Measurements from ENCODE around the gene FAM168A. TPM values are rescaled to one million over a fixed set of nuclear protein-coding genes. Genes with fewer than 3 reads are reported as not detected.
A peak's percentile ranks its signal among the peaks of the same experiment; 100 is the strongest.

Gene FAM168A
- total RNA-seq, 1 experiment from 2014 or later = 62.8 TPM

- in situ Hi-C loops (cut with HindIII; ENCODE audit: low pct_unique_long_range_greater_than_20kb, low sequenced_read_pairs) (no loop called here), intact Hi-C loops (cut with micrococcal nuclease; ENCODE audit: unreplicated experiment) (no loop called here)
- no peak for TF ChIP-seq TCF7L2 (IDR thresholded peaks at IDR 0.05; ENCODE audit: low read depth, low read length)
- no peak; the same call in 1 of the 2 replicates for TF ChIP-seq CTCF (IDR thresholded peaks at IDR 0.05)
- TF ChIP-seq POLR2AphosphoS5 (IDR thresholded peaks at IDR 0.05; ENCODE audit: low read depth, low read length) = no peak
- TF ChIP-seq SIN3A (IDR thresholded peaks at IDR 0.05; ENCODE audit: borderline replicate concordance, insufficient read depth, low read depth, low read length) = no peak
- TF ChIP-seq REST (IDR thresholded peaks at IDR 0.05; ENCODE audit: insufficient read depth in 1 of 2, low read depth in 2 of 2, low read length in 1 of 2) = no peak
- BruUV-seq (replicated peaks) = no TSS peak
- peak; percentile 2 for ATAC-seq
- Histone ChIP-seq H3K36me3 (ENCODE audit: control insufficient read depth, insufficient read depth, low read length) (no peaks in the 10 kb centered on the region), H3K9me3 (ENCODE audit: control insufficient read depth, insufficient read depth, low read depth, low read length) (no peaks in the 10 kb centered on the region), H3K27ac (ENCODE audit: low read length) (peak overlapping the region; percentile 81), H3K4me1 (ENCODE audit: control insufficient read depth, insufficient read depth, low read length) (peaks cover 20% of the 10 kb centered on the region), H3K27me3 (ENCODE audit: control insufficient read depth, insufficient read depth, low read length) (no peaks in the 10 kb centered on the region), H3K4me3 (ENCODE audit: low read depth in 2 of 2, low read length in 2 of 2) (peak overlapping the region; percentile 35 to 86)
- POLR2A ChIA-PET = interaction anchor here (0.6 kb wide), 1 partner anchor 232 kb away, joined by 9 read pairs; no protein-coding TSS in a partner anchor
- DNase-seq (ENCODE audit: low read depth, low spot score) = no peak
- CTCF ChIA-PET = no interaction called here
These were observed 222.1 kb downstream of the FAM168A start for GRCh38 chr11:73375830-73376159.

- intact Hi-C loops (cut with micrococcal nuclease; ENCODE audit: unreplicated experiment) (no loop called here), in situ Hi-C loops (cut with HindIII; ENCODE audit: low pct_unique_long_range_greater_than_20kb, low sequenced_read_pairs) (no loop called here)
- no peak overlapping the region for H3K4me3 ChIP-seq (ENCODE audit: low read depth in 2 of 2, low read length in 2 of 2)
- no peak overlapping the region for H3K27ac ChIP-seq (ENCODE audit: low read length)
- no peak for DNase-seq (ENCODE audit: low read depth, low spot score)
- H3K4me1 ChIP-seq (ENCODE audit: control insufficient read depth, insufficient read depth, low read length) = peaks cover 18% of the 10 kb centered on the region
- H3K9me3 ChIP-seq (ENCODE audit: control insufficient read depth, insufficient read depth, low read depth, low read length) = no peaks in the 10 kb centered on the region
- no peak for TF ChIP-seq TCF7L2 (IDR thresholded peaks at IDR 0.05; ENCODE audit: low read depth, low read length)
- TF ChIP-seq REST (IDR thresholded peaks at IDR 0.05; ENCODE audit: insufficient read depth in 1 of 2, low read depth in 2 of 2, low read length in 1 of 2) = no peak
- no peak for TF ChIP-seq CTCF (IDR thresholded peaks at IDR 0.05)
- TF ChIP-seq POLR2AphosphoS5 (IDR thresholded peaks at IDR 0.05; ENCODE audit: low read depth, low read length) = no peak
- no peak for TF ChIP-seq SIN3A (IDR thresholded peaks at IDR 0.05; ENCODE audit: borderline replicate concordance, insufficient read depth, low read depth, low read length)
- POLR2A ChIA-PET = no interaction called here
- no TSS peak for BruUV-seq (replicated peaks)
- no peak for ATAC-seq
- H3K36me3 ChIP-seq (ENCODE audit: control insufficient read depth, insufficient read depth, low read length) = no peaks in the 10 kb centered on the region
- no peaks in the 10 kb centered on the region for H3K27me3 ChIP-seq (ENCODE audit: control insufficient read depth, insufficient read depth, low read length)
- CTCF ChIA-PET = interaction anchor here (1.1 to 1.7 kb wide), 3 partner anchors 19 to 39 kb away, joined by 3 to 4 read pairs (median 4); no protein-coding TSS in a partner anchor
These were observed 223.8 kb downstream of the FAM168A start for GRCh38 chr11:73374151-73374550.
